Fibroblast of skin of right quadriceps (primary cell): ENCODE data around the gene PPM1N.

Source experiments
- DNase-seq: peaks from one replicate; pipeline ENCODE4 v3.0.0-alpha.2; 2013

The PPM1N gene

GRCh38 chr19:45471111-45471930, 26.9 kb upstream of the PPM1N start:
- DNase-seq: no peak

DNA sequence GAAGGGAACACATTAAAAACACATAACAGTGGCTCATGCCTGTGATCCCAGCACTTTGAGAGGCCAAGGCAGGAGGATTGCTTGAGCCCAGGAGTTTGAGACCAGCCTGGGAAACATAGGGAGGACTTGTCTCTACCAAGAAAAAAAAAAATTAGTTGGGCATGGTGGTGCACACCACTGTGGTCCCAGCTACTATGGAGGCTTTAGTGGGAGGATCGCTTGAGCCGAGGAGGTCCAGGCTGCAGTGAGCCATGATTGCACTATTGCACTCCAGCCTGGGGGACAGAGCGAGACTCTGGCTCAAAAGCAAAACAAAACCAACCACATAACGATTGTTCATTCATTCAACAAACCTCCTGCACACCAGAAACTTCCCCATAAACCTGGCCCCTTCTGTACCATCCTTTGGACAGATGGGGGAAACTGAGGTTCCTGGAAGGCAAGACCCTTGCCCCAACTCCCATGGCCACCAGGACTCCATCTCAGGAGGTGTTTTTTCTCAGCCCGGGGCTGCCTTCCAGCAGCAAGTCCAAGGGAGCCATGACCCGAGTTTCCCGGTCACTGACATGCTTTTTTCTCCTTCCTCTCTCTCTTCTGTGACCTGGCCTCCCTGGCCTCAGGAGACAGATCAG, 26.2 kb upstream of the PPM1N start:
- DNase-seq: no peak

DNA sequence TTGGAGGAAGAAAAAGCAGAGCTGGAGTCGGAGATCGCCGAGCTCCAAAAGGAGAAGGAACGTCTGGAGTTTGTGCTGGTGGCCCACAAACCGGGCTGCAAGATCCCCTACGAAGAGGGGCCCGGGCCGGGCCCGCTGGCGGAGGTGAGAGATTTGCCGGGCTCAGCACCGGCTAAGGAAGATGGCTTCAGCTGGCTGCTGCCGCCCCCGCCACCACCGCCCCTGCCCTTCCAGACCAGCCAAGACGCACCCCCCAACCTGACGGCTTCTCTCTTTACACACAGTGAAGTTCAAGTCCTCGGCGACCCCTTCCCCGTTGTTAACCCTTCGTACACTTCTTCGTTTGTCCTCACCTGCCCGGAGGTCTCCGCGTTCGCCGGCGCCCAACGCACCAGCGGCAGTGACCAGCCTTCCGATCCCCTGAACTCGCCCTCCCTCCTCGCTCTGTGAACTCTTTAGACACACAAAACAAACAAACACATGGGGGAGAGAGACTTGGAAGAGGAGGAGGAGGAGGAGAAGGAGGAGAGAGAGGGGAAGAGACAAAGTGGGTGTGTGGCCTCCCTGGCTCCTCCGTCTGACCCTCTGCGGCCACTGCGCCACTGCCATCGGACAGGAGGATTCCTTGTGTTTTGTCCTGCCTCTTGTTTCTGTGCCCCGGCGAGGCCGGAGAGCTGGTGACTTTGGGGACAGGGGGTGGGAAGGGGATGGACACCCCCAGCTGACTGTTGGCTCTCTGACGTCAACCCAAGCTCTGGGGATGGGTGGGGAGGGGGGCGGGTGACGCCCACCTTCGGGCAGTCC, 25.5 kb upstream of the PPM1N start:
- DNase-seq: no peak

- DNase-seq: no peak
Observed at GRCh38 chr19:45473367-45473681, 24.9 kb upstream of the PPM1N start.

DNA sequence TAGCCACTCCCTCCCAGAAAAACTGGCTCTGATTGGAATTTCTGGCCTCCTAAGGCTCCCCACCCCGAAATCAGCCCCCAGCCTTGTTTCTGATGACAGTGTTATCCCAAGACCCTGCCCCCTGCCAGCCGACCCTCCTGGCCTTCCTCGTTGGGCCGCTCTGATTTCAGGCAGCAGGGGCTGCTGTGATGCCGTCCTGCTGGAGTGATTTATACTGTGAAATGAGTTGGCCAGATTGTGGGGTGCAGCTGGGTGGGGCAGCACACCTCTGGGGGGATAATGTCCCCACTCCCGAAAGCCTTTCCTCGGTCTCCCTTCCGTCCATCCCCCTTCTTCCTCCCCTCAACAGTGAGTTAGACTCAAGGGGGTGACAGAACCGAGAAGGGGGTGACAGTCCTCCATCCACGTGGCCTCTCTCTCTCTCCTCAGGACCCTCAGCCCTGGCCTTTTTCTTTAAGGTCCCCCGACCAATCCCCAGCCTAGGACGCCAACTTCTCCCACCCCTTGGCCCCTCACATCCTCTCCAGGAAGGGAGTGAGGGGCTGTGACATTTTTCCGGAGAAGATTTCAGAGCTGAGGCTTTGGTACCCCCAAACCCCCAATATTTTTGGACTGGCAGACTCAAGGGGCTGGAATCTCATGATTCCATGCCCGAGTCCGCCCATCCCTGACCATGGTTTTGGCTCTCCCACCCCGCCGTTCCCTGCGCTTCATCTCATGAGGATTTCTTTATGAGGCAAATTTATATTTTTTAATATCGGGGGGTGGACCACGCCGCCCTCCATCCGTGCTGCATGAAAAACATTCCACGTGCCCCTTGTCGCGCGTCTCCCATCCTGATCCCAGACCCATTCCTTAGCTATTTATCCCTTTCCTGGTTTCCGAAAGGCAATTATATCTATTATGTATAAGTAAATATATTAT, 24.3 kb upstream of the PPM1N start:
- DNase-seq: no peak

- DNase-seq: no peak
Observed at GRCh38 chr19:45474606-45475521, 23.4 kb upstream of the PPM1N start.

- DNase-seq: no peak
Observed at GRCh38 chr19:45475537-45476291, 22.5 kb upstream of the PPM1N start.

- no peak for DNase-seq
Observed at GRCh38 chr19:45476304-45476703, 21.9 kb upstream of the PPM1N start.

DNA sequence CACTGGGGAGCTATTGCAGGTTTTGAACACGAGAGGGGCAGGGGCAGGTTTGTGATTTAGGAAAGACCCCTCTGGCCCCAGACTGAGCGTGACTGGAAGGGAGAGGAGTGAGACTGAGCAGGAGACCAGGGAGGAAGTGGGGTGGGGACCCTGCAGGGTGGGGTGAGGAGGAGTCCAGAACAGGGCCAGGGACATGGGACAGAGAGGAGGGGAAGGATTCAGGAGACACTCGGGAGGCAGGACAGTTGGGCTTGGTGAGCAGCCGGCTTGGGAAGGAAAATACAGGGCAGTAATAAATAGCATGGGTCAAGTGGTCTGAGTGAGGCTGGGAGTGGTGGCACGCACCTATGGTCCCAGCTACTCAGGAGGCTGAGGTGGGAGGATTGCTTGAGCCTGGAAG, 21.1 kb upstream of the PPM1N start:
- DNase-seq: no peak

- DNase-seq: no peak
Observed at GRCh38 chr19:45477713-45478453, 20.4 kb upstream of the PPM1N start.

GRCh38 chr19:45478454-45479238, 19.6 kb upstream of the PPM1N start:
- DNase-seq: peak; percentile 95

GRCh38 chr19:45483033-45483432, 15.2 kb upstream of the PPM1N start:
- no peak for DNase-seq

GRCh38 chr19:45484273-45484945, 13.8 kb upstream of the PPM1N start:
- DNase-seq: no peak

GRCh38 chr19:45485305-45486077, 12.8 kb upstream of the PPM1N start:
- peak; percentile 93 for DNase-seq

- DNase-seq: no peak
Observed at GRCh38 chr19:45488708-45489107, 9.5 kb upstream of the PPM1N start.

DNA sequence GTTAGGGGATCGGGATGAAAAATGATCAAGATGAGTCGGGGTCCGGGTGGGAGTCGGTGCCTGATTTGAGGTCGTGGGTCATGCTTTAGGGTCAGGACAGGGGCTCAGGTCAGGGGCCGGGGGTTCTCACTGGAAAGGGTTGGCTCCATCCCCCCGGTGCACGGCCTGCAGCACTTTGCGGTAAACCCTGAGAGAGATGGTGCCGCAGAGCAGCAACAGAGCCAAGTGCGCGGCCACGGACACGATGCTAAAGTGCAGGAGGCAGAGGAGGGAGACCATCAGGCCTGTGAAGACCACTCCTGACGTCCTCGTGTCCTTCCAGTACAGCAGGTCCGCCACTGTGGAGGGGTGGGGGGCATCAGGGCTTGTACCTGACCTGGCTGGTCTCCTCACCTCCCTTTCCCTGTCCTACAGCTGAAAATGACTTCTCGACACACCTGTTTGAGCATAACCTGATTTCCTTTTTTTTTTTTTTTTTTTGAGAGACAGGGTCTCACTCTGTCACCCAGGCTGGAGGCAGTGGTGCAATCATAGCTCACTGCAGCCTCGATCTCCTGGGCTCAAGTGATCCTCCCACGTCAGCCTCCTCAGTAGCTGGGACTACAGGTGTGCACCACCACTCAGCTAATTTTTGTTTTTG, 8.9 kb upstream of the PPM1N start:
- no peak for DNase-seq

GRCh38 chr19:45492137-45492626, 6.1 kb upstream of the PPM1N start:
- DNase-seq: no peak
